ENCODE results near the gene RNF32. TPM values are rescaled to one million over a fixed set of nuclear protein-coding genes. Genes with fewer than 3 reads are reported as not detected.

The RNF32 gene
- polyA plus RNA-seq, 3 donors, result 0.03 to 0.13 TPM; not detected in 1

DNA sequence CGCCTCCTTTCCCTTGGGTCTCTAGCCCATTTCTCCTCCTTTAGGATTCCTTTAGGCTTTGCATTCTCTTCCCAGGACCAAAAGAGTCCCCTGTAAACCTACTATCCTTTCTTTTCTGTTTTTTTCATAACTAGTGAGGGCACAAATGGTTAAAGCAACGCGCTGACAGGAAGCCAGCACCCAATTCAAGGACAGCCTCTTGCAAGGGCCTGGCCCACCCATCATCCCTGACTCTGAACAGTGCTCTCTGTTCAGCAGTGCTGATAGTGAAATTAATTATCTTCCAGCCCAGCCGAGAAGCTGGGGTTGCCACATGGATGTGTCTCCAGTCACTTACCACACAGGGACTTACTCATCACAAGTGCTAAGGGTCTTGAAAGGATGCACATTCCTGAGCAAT lies 38.3 kb upstream of the RNF32 start:
- H3K4me1 ChIP-seq (ENCODE audit: control insufficient read depth in 1 of 2, insufficient read depth in 2 of 2, low read length in 2 of 2), result peaks cover under 1 to 2% of the 10 kb centered on the region in 2 donors
- WGBS (ENCODE audit: insufficient coverage), result 89% methylated on average over 3 of the region's 4 CpGs
- no peak overlapping the region for H3K4me3 ChIP-seq (replicated peaks in 1 of 3; ENCODE audit: low read depth in 2 of 3, low read length in 3 of 3)
- intact Hi-C loops (cut with micrococcal nuclease), result no loop called here
- no peak overlapping the region for H3K27ac ChIP-seq (ENCODE audit: low read depth in 1 of 2, low read length in 2 of 2)
- peaks cover 0 to 8% (median 4%) of the 10 kb centered on the region in 7 donors for H3K9me3 Mint-ChIP-seq
- no peak overlapping the region for H3K4me2 ChIP-seq (replicated peaks; ENCODE audit: extremely low read depth, low read length, poor library complexity, severe bottlenecking)
- peaks cover 8 to 23% (median 10%) of the 10 kb centered on the region in 3 donors for H3K27me3 Mint-ChIP-seq (ENCODE audit: low read depth in 3 of 3)
- no peaks in the 10 kb centered on the region for H3K79me2 ChIP-seq (ENCODE audit: insufficient read depth, low read length)
- DNase-seq, result no peak
- peaks cover 0 to 3% of the 10 kb centered on the region in 2 donors for H3K27me3 ChIP-seq (ENCODE audit: control insufficient read depth in 2 of 2, insufficient read depth in 2 of 2, low read length in 2 of 2)
- no peak overlapping the region for H3K4me3 Mint-ChIP-seq
- H3K9me3 ChIP-seq (replicated peaks in 1 of 2; ENCODE audit: control insufficient read depth in 1 of 2, insufficient read depth in 1 of 2, low read length in 2 of 2), result no peaks in the 10 kb centered on the region
- H3K27ac Mint-ChIP-seq, result peak overlapping the region in 1 of 7 donors; percentile 29
- TF ChIP-seq, protein P1, sequence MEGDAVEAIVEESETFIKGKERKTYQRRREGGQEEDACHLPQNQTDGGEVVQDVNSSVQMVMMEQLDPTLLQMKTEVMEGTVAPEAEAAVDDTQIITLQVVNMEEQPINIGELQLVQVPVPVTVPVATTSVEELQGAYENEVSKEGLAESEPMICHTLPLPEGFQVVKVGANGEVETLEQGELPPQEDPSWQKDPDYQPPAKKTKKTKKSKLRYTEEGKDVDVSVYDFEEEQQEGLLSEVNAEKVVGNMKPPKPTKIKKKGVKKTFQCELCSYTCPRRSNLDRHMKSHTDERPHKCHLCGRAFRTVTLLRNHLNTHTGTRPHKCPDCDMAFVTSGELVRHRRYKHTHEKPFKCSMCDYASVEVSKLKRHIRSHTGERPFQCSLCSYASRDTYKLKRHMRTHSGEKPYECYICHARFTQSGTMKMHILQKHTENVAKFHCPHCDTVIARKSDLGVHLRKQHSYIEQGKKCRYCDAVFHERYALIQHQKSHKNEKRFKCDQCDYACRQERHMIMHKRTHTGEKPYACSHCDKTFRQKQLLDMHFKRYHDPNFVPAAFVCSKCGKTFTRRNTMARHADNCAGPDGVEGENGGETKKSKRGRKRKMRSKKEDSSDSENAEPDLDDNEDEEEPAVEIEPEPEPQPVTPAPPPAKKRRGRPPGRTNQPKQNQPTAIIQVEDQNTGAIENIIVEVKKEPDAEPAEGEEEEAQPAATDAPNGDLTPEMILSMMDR (IDR thresholded peaks at IDR 0.05), result no peak
- H3K36me3 ChIP-seq (replicated peaks in 1 of 2; ENCODE audit: control insufficient read depth in 1 of 2, insufficient read depth in 2 of 2, low read length in 2 of 2), result no peaks in the 10 kb centered on the region
- H3K4me1 Mint-ChIP-seq, result no peaks in the 10 kb centered on the region
- no peak overlapping the region for H3K9ac ChIP-seq (ENCODE audit: insufficient read depth, low read length, poor library complexity, severe bottlenecking)
- no peak overlapping the region for H2AFZ ChIP-seq (ENCODE audit: insufficient read depth, low read depth, low read length, poor library complexity, severe bottlenecking)
- H3K36me3 Mint-ChIP-seq, result no peaks in the 10 kb centered on the region
- H4K20me1 ChIP-seq (ENCODE audit: insufficient read depth, low read length), result no peaks in the 10 kb centered on the region

DNA sequence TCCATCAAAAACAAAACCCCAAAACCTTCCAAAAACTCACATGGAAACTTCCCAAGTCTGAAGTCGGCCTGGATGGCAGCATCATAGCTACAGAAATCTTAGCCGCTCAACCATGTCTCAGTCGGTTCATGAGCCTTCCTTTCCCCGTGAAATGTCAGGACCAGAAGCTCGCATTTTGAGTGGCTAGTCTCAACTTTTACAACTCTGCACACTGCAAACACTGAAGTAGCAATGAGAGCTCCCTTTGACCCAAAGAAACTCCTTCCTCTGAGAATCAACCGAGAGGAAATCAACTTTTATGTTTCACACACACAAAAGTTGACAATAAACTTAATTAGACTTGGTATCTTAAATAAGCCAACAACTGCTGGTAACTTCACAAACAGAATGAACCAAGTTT lies 37.6 kb upstream of the RNF32 start:
- H3K9me3 ChIP-seq (replicated peaks in 1 of 2; ENCODE audit: control insufficient read depth in 1 of 2, insufficient read depth in 1 of 2, low read length in 2 of 2), result no peaks in the 10 kb centered on the region
- H3K4me1 ChIP-seq (ENCODE audit: control insufficient read depth in 1 of 2, insufficient read depth in 2 of 2, low read length in 2 of 2), result peaks cover 4 to 5% of the 10 kb centered on the region in 2 donors
- intact Hi-C loops (cut with micrococcal nuclease), result no loop called here
- no peaks in the 10 kb centered on the region for H3K36me3 Mint-ChIP-seq
- no peaks in the 10 kb centered on the region for H3K4me1 Mint-ChIP-seq
- 82% methylated on average over 6 of the region's 6 CpGs for WGBS (ENCODE audit: insufficient coverage)
- no peak for DNase-seq
- H3K79me2 ChIP-seq (ENCODE audit: insufficient read depth, low read length), result no peaks in the 10 kb centered on the region
- H3K27me3 Mint-ChIP-seq (ENCODE audit: low read depth in 3 of 3), result peaks cover 10 to 30% (median 13%) of the 10 kb centered on the region in 3 donors
- no peak overlapping the region for H3K4me2 ChIP-seq (replicated peaks; ENCODE audit: extremely low read depth, low read length, poor library complexity, severe bottlenecking)
- H3K27ac ChIP-seq (ENCODE audit: low read depth in 1 of 2, low read length in 2 of 2), result no peak overlapping the region
- peaks cover 0 to 7% (median 5%) of the 10 kb centered on the region in 7 donors for H3K9me3 Mint-ChIP-seq
- H2AFZ ChIP-seq (ENCODE audit: insufficient read depth, low read depth, low read length, poor library complexity, severe bottlenecking), result no peak overlapping the region
- H3K9ac ChIP-seq (ENCODE audit: insufficient read depth, low read length, poor library complexity, severe bottlenecking), result no peak overlapping the region
- H3K36me3 ChIP-seq (replicated peaks in 1 of 2; ENCODE audit: control insufficient read depth in 1 of 2, insufficient read depth in 2 of 2, low read length in 2 of 2), result no peaks in the 10 kb centered on the region
- no peak overlapping the region for H3K27ac Mint-ChIP-seq
- H3K4me3 Mint-ChIP-seq, result no peak overlapping the region
- H4K20me1 ChIP-seq (ENCODE audit: insufficient read depth, low read length), result no peaks in the 10 kb centered on the region
- TF ChIP-seq, protein P1 (IDR thresholded peaks at IDR 0.05), result no peak
- peaks cover 0 to 8% of the 10 kb centered on the region in 2 donors for H3K27me3 ChIP-seq (ENCODE audit: control insufficient read depth in 2 of 2, insufficient read depth in 2 of 2, low read length in 2 of 2)
- no peak overlapping the region for H3K4me3 ChIP-seq (replicated peaks in 1 of 3; ENCODE audit: low read depth in 2 of 3, low read length in 3 of 3)
